MM.1S (cell line): ENCODE results near the gene SPOCK3.

Source experiments
- DNase-seq: peaks from one replicate; pipeline ENCODE4 v3.0.0-alpha.2; 2015
- H2AFZ ChIP-seq: fragments of 300-600 bp; sonication (generic); 2 replicates; pipeline ENCODE4 v1.6.0; 2016; ENCODE audit warnings: antibody characterized with exemption, low read length
- H3F3A ChIP-seq: fragments of 300-600 bp; sonication (generic); 2 replicates; pipeline ENCODE4 v1.6.1; 2016; ENCODE audit warnings: mild to moderate bottlenecking, antibody characterized with exemption, low read length, moderate library complexity, mixed read lengths; ENCODE audit not compliant: insufficient read depth
- H3K27ac ChIP-seq: fragments of 300-600 bp; sonication (generic); 2 replicates; pipeline ENCODE4 v1.5.1; 2016; ENCODE audit warnings: mild to moderate bottlenecking, low read length
- H3K27me3 ChIP-seq: fragments of 300-600 bp; sonication (generic); replicated peaks from 2 replicates; pipeline ENCODE4 v1.6.0; 2016; ENCODE audit warnings: low read length; ENCODE audit not compliant: insufficient read depth
- H3K36me3 ChIP-seq: fragments of 300-600 bp; sonication (generic); replicated peaks from 2 replicates; pipeline ENCODE4 v1.6.1; 2016; ENCODE audit warnings: mild to moderate bottlenecking, low read length, mixed read lengths; ENCODE audit not compliant: insufficient read depth
- H3K4me1 ChIP-seq: fragments of 300-600 bp; sonication (generic); 2 replicates; pipeline ENCODE4 v1.6.1; 2016; ENCODE audit warnings: low read length, mixed read lengths
- H3K4me2 ChIP-seq: fragments of 300-600 bp; sonication (generic); 2 replicates; pipeline ENCODE4 v1.6.0; 2016; ENCODE audit warnings: low read depth, low read length
- H3K4me3 ChIP-seq: fragments of 300-600 bp; sonication (generic); 2 replicates; pipeline ENCODE4 v1.5.1; 2016; ENCODE audit warnings: low read length, mixed read lengths
- H3K79me2 ChIP-seq: fragments of 300-600 bp; sonication (generic); 2 replicates; pipeline ENCODE4 v1.6.1; 2016; ENCODE audit warnings: mixed run types, low read length, mixed read lengths
- H3K9ac ChIP-seq: fragments of 300-600 bp; sonication (generic); 2 replicates; pipeline ENCODE4 v1.6.1; 2016; ENCODE audit warnings: low read length, mixed read lengths
- H3K9me2 ChIP-seq: fragments of 300-600 bp; sonication (generic); replicated peaks from 2 replicates; pipeline ENCODE4 v1.6.1; 2016; ENCODE audit warnings: mild to moderate bottlenecking, low read length, mixed read lengths; ENCODE audit not compliant: insufficient read depth
- H3K9me3 ChIP-seq: fragments of 300-600 bp; sonication (generic); replicated peaks from 2 replicates; pipeline ENCODE4 v1.6.1; 2016; ENCODE audit warnings: mild to moderate bottlenecking, low read length, mixed read lengths; ENCODE audit not compliant: insufficient read depth
- H4K20me1 ChIP-seq: fragments of 300-600 bp; sonication (generic); 2 replicates; pipeline ENCODE4 v1.6.1; 2016; ENCODE audit warnings: mild to moderate bottlenecking, low read length, moderate library complexity, mixed read lengths; ENCODE audit not compliant: insufficient read depth
- CTCF ChIP-seq: fragments of 300-600 bp; sonication (generic); IDR thresholded peaks from 2 replicates; pipeline ENCODE4 v1.5.1; 2016; ENCODE audit warnings: antibody characterized with exemption, low read length, mixed read lengths
- EZH2 ChIP-seq: fragments of 300-600 bp; sonication (generic); optimal IDR thresholded peaks from 2 replicates; pipeline ENCODE3; 2017; ENCODE audit warnings: low read depth, mild to moderate bottlenecking, antibody characterized with exemption, low read length, mixed read lengths
- EZH2phosphoT487 ChIP-seq: fragments of 300-600 bp; sonication (generic); IDR thresholded peaks from 2 replicates; pipeline ENCODE4 v1.6.1; 2018; ENCODE audit warnings: antibody characterized with exemption, low read length

SPOCK3 gene

GRCh38 chr4:167084321-167084720 is 150.0 kb downstream of the SPOCK3 start:
- Histone ChIP-seq H2AFZ (no peak overlapping the region), H3K79me2 (no peaks in the 10 kb centered on the region), H3K36me3 (no peaks in the 10 kb centered on the region), H3K27me3 (peaks cover 28% of the 10 kb centered on the region; the same call in 1 of the 2 replicates), H3K4me2 (no peak overlapping the region), H4K20me1 (no peaks in the 10 kb centered on the region), H3K9me3 (no peaks in the 10 kb centered on the region), H3K4me1 (no peaks in the 10 kb centered on the region), H3K27ac (no peak overlapping the region), H3K9me2 (no peaks in the 10 kb centered on the region), H3K4me3 (no peak overlapping the region), H3K9ac (no peak overlapping the region), H3F3A (peaks cover 3% of the 10 kb centered on the region; the same call in 1 of the 2 replicates)
- DNase-seq = no peak
- TF ChIP-seq EZH2 = no peak
- no peak for TF ChIP-seq EZH2phosphoT487
- no peak for TF ChIP-seq CTCF

GRCh38 chr4:167079762-167080161 is 154.5 kb downstream of the SPOCK3 start:
- DNase-seq = no peak
- no peaks in the 10 kb centered on the region for H3K4me1 ChIP-seq
- TF ChIP-seq EZH2 (no peak), CTCF (no peak), EZH2phosphoT487 (no peak)
- no peaks in the 10 kb centered on the region for H3K36me3 ChIP-seq
- no peaks in the 10 kb centered on the region for H3K9me3 ChIP-seq
- no peaks in the 10 kb centered on the region for H3K27me3 ChIP-seq
- H3K27ac ChIP-seq = no peak overlapping the region
- H2AFZ ChIP-seq = no peak overlapping the region
- H3F3A ChIP-seq = no peaks in the 10 kb centered on the region
- H3K9me2 ChIP-seq = no peaks in the 10 kb centered on the region
- no peak overlapping the region for H3K4me3 ChIP-seq
- H3K79me2 ChIP-seq = no peaks in the 10 kb centered on the region
- H4K20me1 ChIP-seq = no peaks in the 10 kb centered on the region
- H3K4me2 ChIP-seq = no peak overlapping the region
- H3K9ac ChIP-seq = no peak overlapping the region

DNA sequence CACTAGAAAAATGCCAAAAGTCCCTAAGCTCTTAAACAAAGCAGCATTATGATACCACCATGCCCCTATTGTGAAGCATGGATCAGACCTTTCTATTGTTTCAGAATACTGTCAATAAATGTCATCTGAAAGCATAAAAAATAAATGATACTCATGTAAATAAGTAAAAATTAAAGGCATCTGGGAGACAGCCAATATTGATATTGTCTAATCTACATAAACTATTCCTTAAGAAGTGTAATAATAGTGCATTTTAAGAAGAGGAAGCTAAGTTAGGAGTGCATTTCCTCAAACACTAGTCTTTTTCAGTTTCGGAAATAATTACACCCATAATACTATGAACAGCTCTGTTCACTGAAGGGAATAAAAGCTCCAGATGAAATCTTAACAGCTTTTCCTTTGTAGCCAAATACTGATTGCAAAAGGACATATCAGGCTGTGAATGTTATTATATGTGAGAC is 181.6 kb downstream of the SPOCK3 start:
- no peak for TF ChIP-seq CTCF
- no peak for TF ChIP-seq EZH2phosphoT487
- no peak for TF ChIP-seq EZH2
- no peaks in the 10 kb centered on the region for H3K9me2 ChIP-seq

More for the DNA sequence above, 181.6 kb downstream of the SPOCK3 start:
- Histone ChIP-seq H3K27me3 (no peaks in the 10 kb centered on the region), H3K4me2 (no peak overlapping the region), H3K9ac (no peak overlapping the region), H3K4me1 (no peaks in the 10 kb centered on the region), H3K79me2 (no peaks in the 10 kb centered on the region), H3K4me3 (no peak overlapping the region), H3K27ac (no peak overlapping the region), H2AFZ (no peak overlapping the region), H3K9me3 (no peaks in the 10 kb centered on the region), H4K20me1 (no peaks in the 10 kb centered on the region), H3F3A (no peaks in the 10 kb centered on the region), H3K36me3 (no peaks in the 10 kb centered on the region)
- DNase-seq = no peak
